GM12872 (cell line): ENCODE measurements around the gene ASF1B.

Experiments
- TF ChIP-seq, protein P1 (sequence below): IDR thresholded peaks from 3 replicates; pipeline ENCODE4 v1.5.1; 2011; ENCODE audit warnings: low read depth, mild to moderate bottlenecking, low read length, moderate library complexity; ENCODE audit not compliant: insufficient read depth

ASF1B gene

DNA sequence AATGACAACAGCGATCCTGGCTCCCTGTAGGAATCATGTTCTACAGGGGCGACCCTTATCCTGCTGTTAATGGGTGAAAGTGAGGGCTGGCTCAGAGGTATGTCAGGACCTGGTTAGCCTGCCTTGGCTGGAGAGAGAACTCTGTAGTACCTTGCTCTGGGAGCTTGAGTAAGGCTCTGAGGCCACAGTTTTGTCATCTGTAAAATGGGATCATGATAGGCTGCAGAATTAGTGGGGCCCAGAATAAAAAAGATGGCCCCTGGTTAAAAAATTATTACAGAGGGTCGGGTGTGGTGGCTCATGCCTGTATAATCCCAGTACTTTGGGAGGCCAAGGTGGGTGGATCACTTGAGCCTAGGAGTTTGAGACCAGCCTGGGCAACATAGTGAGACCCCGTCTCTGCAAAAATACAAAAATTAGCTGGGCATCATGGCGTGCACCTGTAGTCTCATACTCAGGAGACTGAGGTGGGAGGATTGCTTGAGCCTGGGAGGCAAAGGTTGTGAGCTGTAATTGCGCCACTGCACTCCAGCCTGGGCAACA is 35.3 kb downstream of the ASF1B start:
- TF ChIP-seq, protein P1, sequence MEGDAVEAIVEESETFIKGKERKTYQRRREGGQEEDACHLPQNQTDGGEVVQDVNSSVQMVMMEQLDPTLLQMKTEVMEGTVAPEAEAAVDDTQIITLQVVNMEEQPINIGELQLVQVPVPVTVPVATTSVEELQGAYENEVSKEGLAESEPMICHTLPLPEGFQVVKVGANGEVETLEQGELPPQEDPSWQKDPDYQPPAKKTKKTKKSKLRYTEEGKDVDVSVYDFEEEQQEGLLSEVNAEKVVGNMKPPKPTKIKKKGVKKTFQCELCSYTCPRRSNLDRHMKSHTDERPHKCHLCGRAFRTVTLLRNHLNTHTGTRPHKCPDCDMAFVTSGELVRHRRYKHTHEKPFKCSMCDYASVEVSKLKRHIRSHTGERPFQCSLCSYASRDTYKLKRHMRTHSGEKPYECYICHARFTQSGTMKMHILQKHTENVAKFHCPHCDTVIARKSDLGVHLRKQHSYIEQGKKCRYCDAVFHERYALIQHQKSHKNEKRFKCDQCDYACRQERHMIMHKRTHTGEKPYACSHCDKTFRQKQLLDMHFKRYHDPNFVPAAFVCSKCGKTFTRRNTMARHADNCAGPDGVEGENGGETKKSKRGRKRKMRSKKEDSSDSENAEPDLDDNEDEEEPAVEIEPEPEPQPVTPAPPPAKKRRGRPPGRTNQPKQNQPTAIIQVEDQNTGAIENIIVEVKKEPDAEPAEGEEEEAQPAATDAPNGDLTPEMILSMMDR, result no peak

GRCh38 chr19:14097532-14098151 is 38.7 kb downstream of the ASF1B start:
- TF ChIP-seq, protein P1, result peak; percentile 16; the same call in 1 of the 3 replicates

DNA sequence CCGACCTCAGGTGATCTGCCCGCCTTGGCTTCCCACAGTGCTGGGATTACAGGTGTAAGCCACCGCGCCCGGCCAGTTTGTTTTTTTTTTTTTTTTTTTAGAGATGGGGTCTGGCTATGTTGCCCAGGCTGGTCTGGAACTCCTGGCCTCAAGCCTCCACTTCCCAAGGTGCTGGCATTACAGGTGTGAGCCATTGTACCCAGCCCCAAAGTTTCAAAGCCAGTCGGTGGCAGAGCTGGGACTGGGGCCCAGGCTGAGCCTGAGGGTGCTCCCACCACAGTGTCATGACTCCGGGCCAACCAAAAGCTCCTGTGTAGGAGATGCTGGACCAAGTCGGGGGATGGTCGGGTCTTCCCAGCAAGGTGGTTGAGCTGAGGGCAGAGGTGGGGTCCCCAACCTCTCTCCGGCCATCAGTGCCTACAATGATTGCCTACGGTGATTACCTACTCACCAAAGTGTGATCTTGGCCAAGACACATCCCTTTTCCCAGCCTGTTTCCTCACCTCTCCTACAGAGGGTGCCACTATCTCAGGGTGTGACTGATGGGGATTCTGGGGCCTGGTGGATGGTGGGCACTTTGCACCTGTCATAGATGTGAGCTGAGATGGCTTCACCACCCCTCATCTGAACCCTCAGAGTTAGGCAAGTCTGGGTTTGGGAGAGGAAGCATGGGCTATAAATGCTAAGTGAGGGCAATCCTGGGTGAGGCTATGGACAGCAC is 40.0 kb downstream of the ASF1B start:
- TF ChIP-seq, protein P1, result no peak

DNA sequence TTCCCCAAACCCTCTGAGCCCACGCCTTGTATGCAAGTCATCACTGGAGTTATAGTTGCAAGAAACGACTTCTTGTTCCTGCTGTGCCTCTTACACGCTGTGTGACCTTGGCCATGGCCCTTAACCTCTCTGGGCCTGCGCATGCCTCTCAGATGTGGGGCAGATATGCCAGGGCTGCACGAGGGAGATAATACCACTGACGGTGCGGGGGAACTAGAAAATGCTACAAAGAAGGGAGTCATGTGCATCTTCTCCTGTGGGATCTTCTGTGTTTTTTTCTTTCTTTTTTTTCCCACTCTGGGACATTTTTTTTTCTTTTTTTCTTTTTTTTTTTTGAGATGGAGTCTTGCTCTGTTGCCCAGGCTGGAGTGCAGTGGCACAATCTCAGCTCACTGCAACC is 41.5 kb downstream of the ASF1B start:
- TF ChIP-seq, protein P1, result no peak

- TF ChIP-seq, protein P1, result no peak
Observed at GRCh38 chr19:14093117-14093823, 43.1 kb downstream of the ASF1B start.

DNA sequence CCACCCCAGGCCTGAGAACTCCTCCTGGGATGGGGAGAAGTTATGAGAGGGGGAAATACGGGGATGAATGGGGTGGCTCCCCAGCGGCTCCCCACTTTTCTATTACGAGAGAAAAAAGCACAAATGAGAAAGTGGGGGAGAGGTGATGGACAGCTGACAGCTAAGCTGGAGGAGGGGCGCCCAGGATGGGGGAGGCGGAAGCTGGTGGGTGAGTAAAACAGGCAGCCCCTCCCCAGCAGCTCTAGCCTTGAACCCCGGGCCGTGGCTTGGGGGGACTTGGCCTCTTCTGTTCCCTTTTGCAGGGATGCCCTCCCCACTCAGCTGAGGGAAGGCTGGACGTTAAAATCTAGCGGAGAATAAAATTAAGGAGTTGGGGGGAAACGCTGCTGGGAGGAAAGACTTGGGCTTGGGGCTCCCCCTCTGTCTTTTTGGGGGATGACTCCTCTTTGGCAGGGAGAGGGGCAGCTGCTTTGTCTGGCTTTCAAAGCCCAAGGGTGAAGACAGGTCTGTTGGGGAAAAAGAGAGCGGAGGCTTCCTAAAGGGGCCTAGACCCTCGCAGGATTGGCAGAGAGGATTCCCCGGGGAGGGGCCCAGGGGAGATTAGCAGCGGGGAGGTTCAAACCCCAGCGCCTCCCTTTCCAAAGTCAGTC is 44.5 kb downstream of the ASF1B start:
- TF ChIP-seq, protein P1, result peak; percentile 31; the same call in 1 of the 3 replicates

DNA sequence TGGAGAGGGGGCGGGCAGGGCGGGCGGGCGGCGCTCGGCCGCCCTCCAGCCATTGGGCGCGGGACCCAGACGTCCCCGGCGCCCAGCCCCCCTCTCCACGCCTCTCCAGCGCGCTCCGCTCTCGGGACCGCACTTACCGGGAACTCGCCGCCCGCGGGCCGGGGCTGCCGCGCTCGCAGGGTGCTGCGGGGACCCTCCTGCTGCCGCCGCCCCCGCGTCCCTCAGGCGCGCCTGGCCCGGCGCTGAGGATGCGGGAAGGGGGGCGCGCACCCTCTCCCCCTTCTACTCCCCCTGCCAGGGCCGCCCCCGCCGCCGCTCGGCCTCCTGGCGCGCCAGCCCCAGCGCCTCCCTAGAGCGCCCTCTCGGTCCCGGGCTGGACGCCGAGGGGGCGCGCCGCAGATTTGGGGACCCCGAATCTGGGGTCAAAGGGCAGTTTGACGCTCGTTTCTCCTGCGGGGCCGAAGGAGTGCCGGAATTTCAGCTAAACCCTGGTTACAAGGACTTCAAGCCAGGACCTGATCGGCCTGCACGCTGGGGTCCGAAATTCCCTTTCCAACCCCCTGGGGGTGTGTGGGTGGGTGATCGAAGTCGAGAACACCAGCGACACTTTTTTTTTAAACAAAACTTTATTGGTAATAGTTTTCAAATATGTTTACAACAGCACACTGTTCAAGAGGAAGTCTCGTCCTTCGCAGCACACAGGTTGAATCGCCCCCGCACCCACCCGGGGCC is 45.1 kb downstream of the ASF1B start:
- TF ChIP-seq, protein P1, result peak; percentile 24; the same call in 1 of the 3 replicates
